Panc1 (cell line): ENCODE data around the gene S1PR3. TPM values are rescaled to one million over a fixed set of nuclear protein-coding genes. Genes with fewer than 3 reads are reported as not detected.

Source experiments
- ATAC-seq: fragments of 200-7000 bp; cut with Tn5 transposase; 2 replicates; pipeline ENCODE4 v1.9.1; 2020; ENCODE audit warnings: mild to moderate bottlenecking, moderate library complexity
- BruUV-seq: library from RNA; stranded (reverse); fragments of 400-500 nt; replicated peaks from 2 replicates; lab custom pipeline; 2021; lab: Mats Ljungman, UMichigan
- CTCF ChIA-PET: fragments of 300-600 bp; sonication (Branson Sonifier 250); formaldehyde crosslinking; loops from one replicate; lab custom pipeline; 2022; ENCODE audit warnings: antibody characterized with exemption; lab: Charles Lee
- POLR2A ChIA-PET: fragments of 300-600 bp; sonication (Branson Sonifier 250); formaldehyde crosslinking; loops from one replicate; lab custom pipeline; 2022; ENCODE audit warnings: antibody characterized with exemption; lab: Charles Lee
- DNase-seq: peaks from one replicate; pipeline ENCODE4 v3.0.0-alpha.2; 2010; ENCODE audit warnings: low read depth, low spot score
- H3K27ac ChIP-seq: 2 replicates; pipeline ENCODE4 v1.5.1; 2011; ENCODE audit warnings: mild to moderate bottlenecking, low read length, inconsistent platforms
- H3K27me3 ChIP-seq: fragments of 200-500 bp; sonication (Bioruptor generic); 2 replicates; pipeline ENCODE4 v1.6.0; 2014; ENCODE audit warnings: low read length, inconsistent platforms; ENCODE audit not compliant: control insufficient read depth, insufficient read depth
- H3K36me3 ChIP-seq: fragments of 200-500 bp; sonication (Bioruptor generic); 2 replicates; pipeline ENCODE4 v1.5.1; 2014; ENCODE audit warnings: inconsistent platforms, mild to moderate bottlenecking, low read length, moderate library complexity; ENCODE audit not compliant: control insufficient read depth, insufficient read depth
- H3K4me1 ChIP-seq: 2 replicates; pipeline ENCODE4 v1.5.1; 2011; ENCODE audit warnings: inconsistent platforms, mild to moderate bottlenecking, low read length, moderate library complexity; ENCODE audit not compliant: control insufficient read depth, insufficient read depth
- H3K4me3 ChIP-seq, 2 experiments: 2 replicates each; pipeline ENCODE4 v1.5.1; 2011 to 2012; ENCODE audit warnings: low read depth in 2 of 2, low read length in 2 of 2, mild to moderate bottlenecking in 2 of 2, inconsistent platforms in 1 of 2, moderate library complexity in 1 of 2
- H3K9me3 ChIP-seq: fragments of 200-500 bp; sonication (Bioruptor generic); 2 replicates; pipeline ENCODE4 v1.5.1; 2014; ENCODE audit warnings: low read depth, mild to moderate bottlenecking, inconsistent platforms, low read length, moderate library complexity; ENCODE audit not compliant: control insufficient read depth, insufficient read depth
- CTCF ChIP-seq: fragments of 450-650 bp; IDR thresholded peaks from 2 replicates; pipeline ENCODE4 v1.5.1; 2017; ENCODE audit warnings: mild to moderate bottlenecking
- POLR2AphosphoS5 ChIP-seq: IDR thresholded peaks from 2 replicates; pipeline ENCODE4 v1.6.1; 2012; ENCODE audit warnings: mild to moderate bottlenecking, low read depth, low read length, moderate library complexity
- SIN3A ChIP-seq: IDR thresholded peaks from 2 replicates; pipeline ENCODE4 v1.6.1; 2012; ENCODE audit warnings: low read depth, mild to moderate bottlenecking, low read length, moderate library complexity, borderline replicate concordance; ENCODE audit not compliant: insufficient read depth
- TCF7L2 ChIP-seq: IDR thresholded peaks from 2 replicates; pipeline ENCODE4 v1.6.1; 2011; ENCODE audit warnings: mild to moderate bottlenecking, low read depth, low read length, inconsistent platforms
- in situ Hi-C: cut with HindIII; loops from 2 replicates; pipeline ENCODE4 v1.10.0; 2016; ENCODE audit warnings: low sequenced_read_pairs, low pct_unique_long_range_greater_than_20kb
- intact Hi-C: fragments of 100-400 bp; cut with micrococcal nuclease; formaldehyde crosslinking; loops from one replicate; pipeline ENCODE4 v1.10.0; 2022; ENCODE audit not compliant: unreplicated experiment
- total RNA-seq: library from RNA; stranded (reverse); gene quantifications from one replicate; pipeline ENCODE4 v1.2.1, GENCODE V29; 2021; ENCODE audit not compliant: unreplicated experiment
- TF ChIP-seq, protein P1 (sequence below), 2 experiments: IDR thresholded peaks; 2 replicates each; pipeline ENCODE4 v1.6.1; 2011 to 2012; ENCODE audit warnings: low read depth in 2 of 2, control low read depth in 1 of 2, low read length in 1 of 2, mild to moderate bottlenecking in 1 of 2, moderate library complexity in 1 of 2; ENCODE audit not compliant: insufficient read depth in 1 of 2

S1PR3 gene
- total RNA-seq, 1 experiment from 2014 or later: 8.1 TPM

GRCh38 chr9:88954066-88954465, 37.2 kb upstream of the S1PR3 start:
- TF ChIP-seq POLR2AphosphoS5 (no peak), CTCF (no peak), TCF7L2 (no peak), SIN3A (no peak)
- TF ChIP-seq, protein P1, sequence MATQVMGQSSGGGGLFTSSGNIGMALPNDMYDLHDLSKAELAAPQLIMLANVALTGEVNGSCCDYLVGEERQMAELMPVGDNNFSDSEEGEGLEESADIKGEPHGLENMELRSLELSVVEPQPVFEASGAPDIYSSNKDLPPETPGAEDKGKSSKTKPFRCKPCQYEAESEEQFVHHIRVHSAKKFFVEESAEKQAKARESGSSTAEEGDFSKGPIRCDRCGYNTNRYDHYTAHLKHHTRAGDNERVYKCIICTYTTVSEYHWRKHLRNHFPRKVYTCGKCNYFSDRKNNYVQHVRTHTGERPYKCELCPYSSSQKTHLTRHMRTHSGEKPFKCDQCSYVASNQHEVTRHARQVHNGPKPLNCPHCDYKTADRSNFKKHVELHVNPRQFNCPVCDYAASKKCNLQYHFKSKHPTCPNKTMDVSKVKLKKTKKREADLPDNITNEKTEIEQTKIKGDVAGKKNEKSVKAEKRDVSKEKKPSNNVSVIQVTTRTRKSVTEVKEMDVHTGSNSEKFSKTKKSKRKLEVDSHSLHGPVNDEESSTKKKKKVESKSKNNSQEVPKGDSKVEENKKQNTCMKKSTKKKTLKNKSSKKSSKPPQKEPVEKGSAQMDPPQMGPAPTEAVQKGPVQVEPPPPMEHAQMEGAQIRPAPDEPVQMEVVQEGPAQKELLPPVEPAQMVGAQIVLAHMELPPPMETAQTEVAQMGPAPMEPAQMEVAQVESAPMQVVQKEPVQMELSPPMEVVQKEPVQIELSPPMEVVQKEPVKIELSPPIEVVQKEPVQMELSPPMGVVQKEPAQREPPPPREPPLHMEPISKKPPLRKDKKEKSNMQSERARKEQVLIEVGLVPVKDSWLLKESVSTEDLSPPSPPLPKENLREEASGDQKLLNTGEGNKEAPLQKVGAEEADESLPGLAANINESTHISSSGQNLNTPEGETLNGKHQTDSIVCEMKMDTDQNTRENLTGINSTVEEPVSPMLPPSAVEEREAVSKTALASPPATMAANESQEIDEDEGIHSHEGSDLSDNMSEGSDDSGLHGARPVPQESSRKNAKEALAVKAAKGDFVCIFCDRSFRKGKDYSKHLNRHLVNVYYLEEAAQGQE (IDR thresholded peaks at IDR 0.05; ENCODE audit: insufficient read depth in 1 of 2, low read depth in 2 of 2, low read length in 1 of 2): no peak
- Histone ChIP-seq H3K36me3 (no peaks in the 10 kb centered on the region), H3K27ac (no peak overlapping the region), H3K9me3 (no peaks in the 10 kb centered on the region), H3K27me3 (no peaks in the 10 kb centered on the region), H3K4me1 (no peaks in the 10 kb centered on the region; the same call in 1 of the 2 replicates), H3K4me3 (no peak overlapping the region)
- CTCF ChIA-PET: no interaction called here
- POLR2A ChIA-PET: no interaction called here
- no peak for DNase-seq
- no TSS peak for BruUV-seq
- in situ Hi-C loops (no loop called here), intact Hi-C loops (no loop called here)
- ATAC-seq: no peak

GRCh38 chr9:88957526-88957925, 33.7 kb upstream of the S1PR3 start:
- in situ Hi-C loops (no loop called here), intact Hi-C loops (no loop called here)
- POLR2A ChIA-PET: no interaction called here
- no peaks in the 10 kb centered on the region for H3K9me3 ChIP-seq
- no peak overlapping the region for H3K27ac ChIP-seq
- no peaks in the 10 kb centered on the region for H3K27me3 ChIP-seq
- BruUV-seq: no TSS peak
- no peaks in the 10 kb centered on the region; the same call in 1 of the 2 replicates for H3K4me1 ChIP-seq
- no peaks in the 10 kb centered on the region for H3K36me3 ChIP-seq
- CTCF ChIA-PET: no interaction called here
- H3K4me3 ChIP-seq: no peak overlapping the region
- DNase-seq (no peak), ATAC-seq (no peak)
- TF ChIP-seq TCF7L2 (no peak), POLR2AphosphoS5 (no peak), CTCF (no peak), SIN3A (no peak)
- TF ChIP-seq, protein P1 (IDR thresholded peaks at IDR 0.05; ENCODE audit: insufficient read depth in 1 of 2, low read depth in 2 of 2, low read length in 1 of 2): no peak
